Trophoblast cell (in vitro differentiated cells and primary cell): ENCODE results near the gene BAAT.
A peak's percentile ranks its signal among the peaks of the same experiment; 100 is the strongest.

Experiments
- DNase-seq, 2 donors: peaks; one replicate each; pipeline ENCODE4 v3.0.0-alpha.2; 2016
- H2AFZ ChIP-seq: 2 replicates; pipeline ENCODE4 v1.6.1; 2013; ENCODE audit warnings: low read length, moderate library complexity, mild to moderate bottlenecking; ENCODE audit not compliant: insufficient read depth, poor library complexity
- H2AK5ac ChIP-seq: 2 replicates; pipeline ENCODE4 v1.6.1; 2013; ENCODE audit warnings: mild to moderate bottlenecking, low read length
- H2BK120ac ChIP-seq: 2 replicates; pipeline ENCODE4 v1.6.1; 2013; ENCODE audit warnings: low read length, mild to moderate bottlenecking, moderate library complexity; ENCODE audit not compliant: insufficient read depth, poor library complexity
- H2BK12ac ChIP-seq: 2 replicates; pipeline ENCODE4 v1.6.1; 2013; ENCODE audit warnings: mild to moderate bottlenecking, low read length, moderate library complexity
- H2BK5ac ChIP-seq: 2 replicates; pipeline ENCODE4 v1.6.1; 2013; ENCODE audit warnings: low read length, low read depth, moderate library complexity, mild to moderate bottlenecking; ENCODE audit not compliant: poor library complexity
- H3K14ac ChIP-seq: 2 replicates; pipeline ENCODE4 v1.6.1; 2013; ENCODE audit warnings: mild to moderate bottlenecking, low read length
- H3K18ac ChIP-seq: 2 replicates; pipeline ENCODE4 v1.6.1; 2013; ENCODE audit warnings: mild to moderate bottlenecking, low read length
- H3K23ac ChIP-seq: 2 replicates; pipeline ENCODE4 v1.6.1; 2013; ENCODE audit warnings: low read length
- H3K27ac ChIP-seq: 2 replicates; pipeline ENCODE4 v1.5.1; 2013; ENCODE audit warnings: low read depth, mild to moderate bottlenecking, inconsistent platforms, low read length, moderate library complexity
- H3K27me3 ChIP-seq: 2 replicates; pipeline ENCODE4 v1.6.1; 2013; ENCODE audit warnings: inconsistent platforms, mild to moderate bottlenecking, low read length, moderate library complexity; ENCODE audit not compliant: insufficient read depth
- H3K36me3 ChIP-seq, 2 experiments: 1 replicate in 1 of 2; 2 replicates in 1 of 2; pipeline ENCODE4 v1.6.1; 2013; ENCODE audit warnings: low read length in 2 of 2, mild to moderate bottlenecking in 2 of 2, moderate library complexity in 1 of 2; ENCODE audit not compliant: insufficient read depth in 2 of 2, control insufficient read depth in 1 of 2
- H3K4ac ChIP-seq: 2 replicates; pipeline ENCODE4 v1.6.1; 2013; ENCODE audit warnings: low read depth, mild to moderate bottlenecking, low read length, moderate library complexity
- H3K4me1 ChIP-seq, 2 experiments: 1 replicate in 1 of 2; 2 replicates in 1 of 2; pipeline ENCODE4 v1.6.1; 2013; ENCODE audit warnings: low read length in 2 of 2, mild to moderate bottlenecking in 2 of 2, moderate library complexity in 1 of 2; ENCODE audit not compliant: insufficient read depth in 2 of 2, control insufficient read depth in 1 of 2
- H3K4me2 ChIP-seq: 2 replicates; pipeline ENCODE4 v1.6.1; 2013; ENCODE audit warnings: inconsistent platforms, mild to moderate bottlenecking, low read length, moderate library complexity
- H3K4me3 ChIP-seq: 2 replicates; pipeline ENCODE4 v1.5.1; 2013; ENCODE audit warnings: mild to moderate bottlenecking, low read depth, low read length, inconsistent platforms
- H3K79me1 ChIP-seq: one replicate; pipeline ENCODE4 v1.6.1; 2013; ENCODE audit warnings: low read length
- H3K79me2 ChIP-seq: 2 replicates; pipeline ENCODE4 v1.6.1; 2013; ENCODE audit warnings: low read length, mild to moderate bottlenecking; ENCODE audit not compliant: control insufficient read depth, insufficient read depth, poor library complexity
- H3K9ac ChIP-seq: 2 replicates; pipeline ENCODE4 v1.6.1; 2013; ENCODE audit warnings: mild to moderate bottlenecking, low read length
- H3K9me3 ChIP-seq: 2 replicates; pipeline ENCODE4 v1.6.1; 2013; ENCODE audit warnings: low read depth, mild to moderate bottlenecking, control low read depth, inconsistent platforms, low read length; ENCODE audit not compliant: insufficient read depth
- H4K12ac ChIP-seq: 2 replicates; pipeline ENCODE4 v1.6.1; 2013; ENCODE audit warnings: low read depth, mild to moderate bottlenecking, low read length, moderate library complexity
- H4K8ac ChIP-seq: 2 replicates; pipeline ENCODE4 v1.6.1; 2013; ENCODE audit warnings: low read depth, mild to moderate bottlenecking, low read length, moderate library complexity
- H4K91ac ChIP-seq: one replicate; pipeline ENCODE4 v1.6.1; 2013; ENCODE audit warnings: low read depth, mild to moderate bottlenecking, low read length, moderate library complexity
- WGBS: extraction: QIAGEN DNeasy Blood & Tissue Kit; methylation state at CpG from one replicate; pipeline ENCODE4 v1.1.7; 2013; ENCODE audit warnings: missing lambda C conversion rate; ENCODE audit not compliant: insufficient read length, insufficient coverage; ENCODE audit errors: extremely low coverage; 5-methylcytosine and 5-hydroxymethylcytosine counted together

BAAT gene

DNA sequence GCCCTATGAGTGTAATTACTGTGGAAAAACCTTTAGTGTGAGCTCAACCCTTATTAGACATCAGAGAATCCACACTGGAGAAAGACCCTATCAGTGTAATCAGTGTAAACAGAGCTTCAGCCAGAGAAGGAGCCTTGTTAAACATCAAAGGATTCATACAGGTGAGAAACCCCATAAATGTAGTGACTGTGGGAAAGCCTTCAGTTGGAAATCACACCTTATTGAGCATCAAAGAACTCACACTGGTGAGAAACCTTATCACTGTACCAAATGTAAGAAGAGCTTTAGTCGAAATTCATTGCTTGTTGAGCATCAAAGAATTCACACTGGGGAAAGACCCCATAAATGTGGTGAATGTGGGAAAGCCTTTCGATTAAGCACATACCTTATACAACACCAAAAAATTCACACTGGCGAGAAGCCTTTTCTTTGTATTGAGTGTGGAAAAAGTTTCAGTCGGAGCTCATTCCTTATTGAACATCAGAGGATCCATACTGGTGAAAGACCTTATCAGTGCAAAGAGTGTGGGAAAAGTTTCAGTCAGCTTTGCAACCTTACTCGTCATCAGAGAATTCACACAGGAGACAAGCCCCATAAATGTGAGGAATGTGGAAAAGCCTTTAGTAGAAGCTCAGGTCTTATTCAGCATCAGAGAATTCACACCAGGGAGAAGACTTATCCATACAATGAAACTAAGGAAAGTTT lies 23.7 kb upstream of the BAAT start:
- no peak overlapping the region for H2BK12ac ChIP-seq
- no peaks in the 10 kb centered on the region for H3K4me1 ChIP-seq
- H2AK5ac ChIP-seq: no peak overlapping the region
- no peaks in the 10 kb centered on the region for H3K27me3 ChIP-seq
- no peak overlapping the region for H4K8ac ChIP-seq
- no peaks in the 10 kb centered on the region for H3K79me1 ChIP-seq
- no peak overlapping the region for H3K14ac ChIP-seq
- H3K9ac ChIP-seq: no peak overlapping the region
- no peak overlapping the region for H4K12ac ChIP-seq
- WGBS: no CpG with 5 or more reads among the region's 5 CpGs
- peaks cover 12% of the 10 kb centered on the region for H3K9me3 ChIP-seq
- peaks cover 8 to 29% of the 10 kb centered on the region in 2 experiments for H3K36me3 ChIP-seq
- no peak overlapping the region for H3K4ac ChIP-seq
- H3K27ac ChIP-seq: no peak overlapping the region
- H3K4me2 ChIP-seq: no peak overlapping the region
- no peak overlapping the region for H2BK5ac ChIP-seq
- no peak for DNase-seq
- no peak overlapping the region for H2AFZ ChIP-seq
- H3K79me2 ChIP-seq: no peaks in the 10 kb centered on the region
- no peak overlapping the region for H3K18ac ChIP-seq
- H3K4me3 ChIP-seq: no peak overlapping the region
- H3K23ac ChIP-seq: no peak overlapping the region
- no peak overlapping the region for H2BK120ac ChIP-seq
- H4K91ac ChIP-seq: no peak overlapping the region

DNA sequence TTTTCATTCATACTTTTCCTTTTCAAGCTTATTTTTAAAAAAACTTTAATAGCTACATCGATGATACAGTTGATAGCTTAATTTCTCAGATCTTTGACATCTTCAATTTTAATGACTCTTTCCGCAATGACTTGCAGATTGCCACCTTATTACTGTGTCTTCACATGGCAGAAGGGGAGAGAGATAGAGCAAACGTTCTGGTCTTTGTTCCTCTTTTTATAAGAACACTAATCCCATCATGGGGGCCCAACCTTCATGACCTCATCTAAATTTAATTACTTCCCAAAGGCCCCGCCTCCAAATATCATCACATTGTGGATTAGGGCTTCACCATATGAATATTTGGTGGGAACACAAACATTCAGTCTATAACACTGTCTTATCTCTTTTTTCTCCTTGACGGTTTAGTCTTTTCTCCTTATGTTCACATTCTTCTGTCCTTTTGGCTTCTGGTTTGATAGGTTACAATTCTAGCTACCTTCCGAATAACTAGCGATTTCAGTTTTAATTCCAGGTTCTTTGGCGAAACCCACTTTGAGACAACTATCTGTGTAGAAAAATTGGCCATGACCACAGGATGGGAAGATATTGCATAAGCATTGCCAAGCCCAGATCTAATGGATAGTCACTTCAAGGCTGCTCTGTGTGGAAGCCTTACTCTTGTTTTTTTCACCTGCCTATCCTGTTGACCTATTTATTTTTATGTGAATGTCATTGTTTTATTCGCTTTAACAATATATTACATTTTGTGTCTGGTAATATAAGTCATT lies 18.9 kb upstream of the BAAT start:
- Histone ChIP-seq H4K12ac (no peak overlapping the region), H3K9ac (no peak overlapping the region), H2BK12ac (no peak overlapping the region), H3K27me3 (no peaks in the 10 kb centered on the region), H3K4me1 (peaks cover 0 to 7% of the 10 kb centered on the region in 2 experiments), H3K18ac (no peak overlapping the region), H3K4ac (no peak overlapping the region), H3K14ac (no peak overlapping the region), H4K8ac (no peak overlapping the region), H2BK5ac (no peak overlapping the region), H2BK120ac (no peak overlapping the region), H2AK5ac (no peak overlapping the region), H3K23ac (no peak overlapping the region), H3K79me2 (peaks cover 4% of the 10 kb centered on the region), H3K27ac (no peak overlapping the region), H3K4me3 (no peak overlapping the region), H3K36me3 (peaks cover 10 to 29% of the 10 kb centered on the region in 2 experiments), H3K4me2 (no peak overlapping the region), H2AFZ (no peak overlapping the region), H4K91ac (no peak overlapping the region), H3K9me3 (peaks cover 9% of the 10 kb centered on the region), H3K79me1 (peaks cover 4% of the 10 kb centered on the region)
- DNase-seq: no peak
- WGBS: no CpG with 5 or more reads among the region's 9 CpGs

DNA sequence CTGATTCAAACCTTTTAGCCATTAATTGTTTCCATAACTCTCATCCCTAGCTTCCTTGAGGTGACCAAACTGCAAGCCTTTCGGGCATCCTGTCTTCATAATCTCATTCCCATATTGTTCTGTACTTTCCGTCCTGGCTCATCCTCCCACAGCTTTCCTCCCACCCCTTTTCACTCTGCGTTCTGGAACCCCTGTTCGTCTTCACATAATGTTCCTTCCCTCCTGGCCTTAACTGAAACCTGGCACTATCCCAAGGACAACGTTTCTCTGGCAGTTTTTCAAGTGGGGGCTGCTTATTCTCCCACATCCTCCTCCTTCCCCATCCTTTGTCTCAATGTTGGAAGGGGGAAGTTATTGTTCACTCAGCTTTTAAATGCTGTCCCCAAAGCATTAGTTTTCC lies 15.3 kb upstream of the BAAT start:
- Histone ChIP-seq H2BK120ac (no peak overlapping the region), H4K12ac (no peak overlapping the region), H2BK5ac (no peak overlapping the region)

DNA sequence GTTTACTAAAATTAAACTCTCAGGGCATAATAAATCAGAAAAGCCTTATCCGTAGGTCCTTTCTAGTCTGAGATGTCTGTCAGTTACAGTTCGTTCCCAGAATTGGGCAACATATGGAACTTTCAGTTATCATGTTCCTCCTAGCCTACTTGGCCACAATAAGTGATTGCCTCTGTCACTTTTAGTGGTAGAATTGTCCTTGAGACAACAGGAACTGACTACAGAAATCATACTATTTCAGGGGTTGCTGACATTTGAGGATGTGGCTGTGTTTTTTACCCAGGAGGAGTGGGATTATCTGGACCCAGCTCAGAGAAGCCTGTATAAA lies 14.8 kb upstream of the BAAT start:
- peaks cover 6% of the 10 kb centered on the region for H3K79me1 ChIP-seq
- no peak overlapping the region for H2BK120ac ChIP-seq
- no peak overlapping the region for H3K9ac ChIP-seq
- H3K36me3 ChIP-seq: peaks cover 2 to 13% of the 10 kb centered on the region in 2 experiments
- H2AK5ac ChIP-seq: no peak overlapping the region
- H3K4ac ChIP-seq: peak overlapping the region; percentile 49
- no peak overlapping the region for H3K18ac ChIP-seq
- H3K9me3 ChIP-seq: no peaks in the 10 kb centered on the region
- no peak overlapping the region for H4K91ac ChIP-seq
- no peak overlapping the region for H4K12ac ChIP-seq
- no peak overlapping the region for H4K8ac ChIP-seq
- no peak overlapping the region for H2BK12ac ChIP-seq
- no peak overlapping the region for H3K14ac ChIP-seq
- H3K4me3 ChIP-seq: no peak overlapping the region
- no peak overlapping the region for H3K27ac ChIP-seq
- peak overlapping the region; percentile 71 for H3K4me2 ChIP-seq
- H3K23ac ChIP-seq: no peak overlapping the region
- no CpG with 5 or more reads among the region's 2 CpGs for WGBS
- no peak overlapping the region for H2AFZ ChIP-seq
- peaks cover 0 to 7% of the 10 kb centered on the region in 2 experiments for H3K4me1 ChIP-seq
- H2BK5ac ChIP-seq: no peak overlapping the region
- no peaks in the 10 kb centered on the region for H3K27me3 ChIP-seq
- DNase-seq: no peak
- peaks cover 6% of the 10 kb centered on the region for H3K79me2 ChIP-seq

More for the DNA sequence above, 15.3 kb upstream of the BAAT start:
- no peak overlapping the region for H3K14ac ChIP-seq
- H3K4me1 ChIP-seq: peaks cover 0 to 7% of the 10 kb centered on the region in 2 experiments
- H2AK5ac ChIP-seq: no peak overlapping the region
- H4K91ac ChIP-seq: no peak overlapping the region
- no peaks in the 10 kb centered on the region for H3K9me3 ChIP-seq
- no CpG with 5 or more reads among the region's 5 CpGs for WGBS
- H3K9ac ChIP-seq: no peak overlapping the region
- no peak overlapping the region for H3K4me2 ChIP-seq
- no peak overlapping the region for H3K4me3 ChIP-seq
- no peak for DNase-seq
- H3K27me3 ChIP-seq: no peaks in the 10 kb centered on the region
- H3K18ac ChIP-seq: no peak overlapping the region
- H3K4ac ChIP-seq: no peak overlapping the region
- peaks cover 6% of the 10 kb centered on the region for H3K79me1 ChIP-seq
- no peak overlapping the region for H3K27ac ChIP-seq
- H3K23ac ChIP-seq: no peak overlapping the region
- H3K36me3 ChIP-seq: peaks cover 2 to 13% of the 10 kb centered on the region in 2 experiments
- no peak overlapping the region for H2AFZ ChIP-seq
- H3K79me2 ChIP-seq: peaks cover 6% of the 10 kb centered on the region
- no peak overlapping the region for H2BK12ac ChIP-seq
- no peak overlapping the region for H4K8ac ChIP-seq
